Hepatocyte (in vitro differentiated cells): ENCODE results near the gene CLTCL1. TPM values are rescaled to one million over a fixed set of nuclear protein-coding genes. Genes with fewer than 3 reads are reported as not detected.
A peak's percentile ranks its signal among the peaks of the same experiment; 100 is the strongest.

Source experiments
- DNase-seq: peaks from one replicate; pipeline ENCODE4 v3.0.0-alpha.2; 2016; ENCODE audit warnings: low spot score
- H2AFZ ChIP-seq: fragments of 200-600 bp; sonication (generic); 2 replicates; pipeline ENCODE4 v1.6.0; 2016; ENCODE audit warnings: antibody characterized with exemption, mild to moderate bottlenecking
- H3K27ac ChIP-seq: fragments of 200-600 bp; sonication (generic); 2 replicates; pipeline ENCODE4 v1.5.1; 2016; ENCODE audit warnings: mild to moderate bottlenecking
- H3K27me3 ChIP-seq: fragments of 200-600 bp; sonication (generic); 2 replicates; pipeline ENCODE4 v1.6.1; 2016
- H3K36me3 ChIP-seq: fragments of 200-600 bp; sonication (generic); replicated peaks from 2 replicates; pipeline ENCODE4 v1.5.1; 2016; ENCODE audit warnings: low read depth; ENCODE audit not compliant: insufficient read depth
- H3K4me1 ChIP-seq: fragments of 200-600 bp; sonication (generic); 2 replicates; pipeline ENCODE4 v1.5.1; 2016; ENCODE audit warnings: mild to moderate bottlenecking, moderate library complexity; ENCODE audit not compliant: insufficient read depth
- H3K4me2 ChIP-seq: fragments of 200-600 bp; sonication (generic); 2 replicates; pipeline ENCODE4 v1.6.0; 2016
- H3K4me3 ChIP-seq: fragments of 200-600 bp; sonication (generic); 2 replicates; pipeline ENCODE4 v1.5.1; 2016; ENCODE audit warnings: mild to moderate bottlenecking
- H3K79me2 ChIP-seq: fragments of 200-600 bp; sonication (generic); 2 replicates; pipeline ENCODE4 v1.6.0; 2017; ENCODE audit warnings: mild to moderate bottlenecking
- H3K9me2 ChIP-seq: fragments of 200-600 bp; sonication (generic); replicated peaks from 2 replicates; pipeline ENCODE4 v1.6.0; 2017; ENCODE audit warnings: mild to moderate bottlenecking; ENCODE audit not compliant: insufficient read depth
- H3K9me3 ChIP-seq: fragments of 200-600 bp; sonication (generic); 2 replicates; pipeline ENCODE4 v1.5.1; 2016; ENCODE audit warnings: low read depth, mild to moderate bottlenecking
- H4K20me1 ChIP-seq: fragments of 200-600 bp; sonication (generic); 2 replicates; pipeline ENCODE4 v1.6.0; 2016; ENCODE audit warnings: mild to moderate bottlenecking; ENCODE audit not compliant: insufficient read depth, poor library complexity, severe bottlenecking
- EZH2 ChIP-seq: fragments of 200-600 bp; sonication (generic); IDR thresholded peaks from 2 replicates; pipeline ENCODE4 v1.6.1; 2016; ENCODE audit warnings: antibody characterized with exemption, mild to moderate bottlenecking, borderline replicate concordance
- EZH2phosphoT487 ChIP-seq: fragments of 200-600 bp; sonication (generic); IDR thresholded peaks from one replicate; pipeline ENCODE4 v1.6.1; 2018; ENCODE audit warnings: antibody characterized with exemption, mild to moderate bottlenecking, low read depth, moderate library complexity; ENCODE audit not compliant: unreplicated experiment, severe bottlenecking
- WGBS: methylation state at CpG from one replicate; pipeline ENCODE4 v1.1.6; 2016; ENCODE audit warnings: low lambda C conversion rate; ENCODE audit errors: missing lambda C conversion rate; 5-methylcytosine and 5-hydroxymethylcytosine counted together
- polyA plus RNA-seq: library from polyadenylated mRNA; unstranded; fragments of >200 nt; fragmentation: Nextera tagmentation; extraction: Ambion mirVana; gene quantifications from 2 replicates; pipeline ENCODE4 v1.2.1, GENCODE V29; 2016
- total RNA-seq: library from RNA; depleted of rRNA; stranded (reverse); fragments of >200 nt; gene quantifications from 2 replicates; pipeline ENCODE4 v1.2.3, GENCODE V29; 2014
- TF ChIP-seq, protein P1 (sequence below): fragments of 200-600 bp; sonication (generic); IDR thresholded peaks from 2 replicates; pipeline ENCODE4 v1.5.1; 2016; ENCODE audit warnings: antibody characterized with exemption, mild to moderate bottlenecking; ENCODE audit not compliant: poor library complexity

CLTCL1 gene
- total and polyA plus RNA-seq, 2 experiments from 2014 or later: 2.2 to 3.7 TPM

DNA sequence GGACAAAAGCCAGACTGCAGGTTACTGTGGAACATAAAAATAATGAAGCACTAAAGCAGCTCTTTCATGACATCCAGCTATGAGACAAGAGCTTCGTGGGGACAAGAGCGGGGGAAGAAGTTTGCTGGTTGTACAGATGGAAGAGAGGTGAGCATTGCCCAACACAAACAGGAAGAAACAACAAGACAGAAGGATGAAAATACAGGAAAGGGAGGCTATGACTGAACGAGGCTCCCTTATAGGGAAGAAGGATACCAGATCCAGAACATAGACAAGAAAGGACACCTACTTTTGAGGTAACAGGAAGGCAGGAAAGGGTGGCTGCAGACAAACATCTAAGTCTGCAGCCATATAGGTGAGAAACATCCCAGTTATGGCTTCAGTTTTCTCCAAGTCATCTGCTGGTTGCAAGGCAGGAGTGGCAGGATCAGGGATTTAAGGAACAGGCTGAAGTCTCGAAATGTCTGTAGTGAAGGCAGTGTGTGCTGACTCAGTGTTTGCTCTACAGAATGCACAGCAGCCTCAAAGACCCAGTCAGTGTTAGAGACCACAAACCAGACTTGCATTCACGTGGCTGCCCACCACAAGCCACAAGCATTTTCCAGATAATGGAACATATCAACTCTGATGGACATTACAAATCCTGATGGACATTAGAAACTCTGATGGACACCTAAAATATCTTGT lies 1.9 kb downstream of the CLTCL1 start:
- no peaks in the 10 kb centered on the region for H3K79me2 ChIP-seq

DNA sequence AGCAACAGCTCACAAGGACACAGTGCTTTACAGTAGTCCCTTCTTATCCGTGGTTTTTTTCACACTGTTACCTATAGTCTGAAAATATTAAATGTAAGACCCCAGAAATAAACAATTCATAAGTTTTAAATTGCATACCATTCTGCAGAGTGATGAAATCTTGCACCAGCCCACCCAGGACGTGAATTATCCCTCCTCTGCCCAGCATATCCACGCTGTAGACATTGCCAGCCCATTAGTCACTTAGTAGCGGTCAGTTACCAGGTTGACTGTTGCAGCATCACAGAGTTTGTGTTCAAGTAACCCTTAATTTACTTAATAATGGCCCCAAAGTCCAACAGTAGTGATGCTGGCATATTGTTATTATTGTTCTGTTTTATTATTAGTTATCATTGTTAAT lies 3.6 kb downstream of the CLTCL1 start:
- TF ChIP-seq, protein P1, sequence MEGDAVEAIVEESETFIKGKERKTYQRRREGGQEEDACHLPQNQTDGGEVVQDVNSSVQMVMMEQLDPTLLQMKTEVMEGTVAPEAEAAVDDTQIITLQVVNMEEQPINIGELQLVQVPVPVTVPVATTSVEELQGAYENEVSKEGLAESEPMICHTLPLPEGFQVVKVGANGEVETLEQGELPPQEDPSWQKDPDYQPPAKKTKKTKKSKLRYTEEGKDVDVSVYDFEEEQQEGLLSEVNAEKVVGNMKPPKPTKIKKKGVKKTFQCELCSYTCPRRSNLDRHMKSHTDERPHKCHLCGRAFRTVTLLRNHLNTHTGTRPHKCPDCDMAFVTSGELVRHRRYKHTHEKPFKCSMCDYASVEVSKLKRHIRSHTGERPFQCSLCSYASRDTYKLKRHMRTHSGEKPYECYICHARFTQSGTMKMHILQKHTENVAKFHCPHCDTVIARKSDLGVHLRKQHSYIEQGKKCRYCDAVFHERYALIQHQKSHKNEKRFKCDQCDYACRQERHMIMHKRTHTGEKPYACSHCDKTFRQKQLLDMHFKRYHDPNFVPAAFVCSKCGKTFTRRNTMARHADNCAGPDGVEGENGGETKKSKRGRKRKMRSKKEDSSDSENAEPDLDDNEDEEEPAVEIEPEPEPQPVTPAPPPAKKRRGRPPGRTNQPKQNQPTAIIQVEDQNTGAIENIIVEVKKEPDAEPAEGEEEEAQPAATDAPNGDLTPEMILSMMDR: no peak
- TF ChIP-seq EZH2 (no peak), EZH2phosphoT487 (no peak)
- Histone ChIP-seq H3K79me2 (no peaks in the 10 kb centered on the region), H3K9me3 (no peaks in the 10 kb centered on the region), H3K27ac (no peak overlapping the region), H3K4me2 (no peak overlapping the region), H2AFZ (no peak overlapping the region), H3K4me1 (peaks cover 11% of the 10 kb centered on the region), H3K9me2 (no peaks in the 10 kb centered on the region), H3K4me3 (no peak overlapping the region), H4K20me1 (no peaks in the 10 kb centered on the region), H3K36me3 (no peaks in the 10 kb centered on the region), H3K27me3 (no peaks in the 10 kb centered on the region)
- peak; percentile 29 for DNase-seq
- WGBS: 75% methylated on average over 4 of the region's 4 CpGs

More for the DNA sequence above, 1.9 kb downstream of the CLTCL1 start:
- DNase-seq: peak; percentile 23
- Histone ChIP-seq H3K4me1 (peaks cover 11% of the 10 kb centered on the region), H3K4me3 (no peak overlapping the region), H2AFZ (no peak overlapping the region), H3K9me3 (no peaks in the 10 kb centered on the region), H3K36me3 (no peaks in the 10 kb centered on the region), H4K20me1 (no peaks in the 10 kb centered on the region), H3K4me2 (peak overlapping the region; percentile 94), H3K27ac (no peak overlapping the region), H3K27me3 (no peaks in the 10 kb centered on the region), H3K9me2 (no peaks in the 10 kb centered on the region)
- TF ChIP-seq, protein P1: no peak
- TF ChIP-seq EZH2phosphoT487 (no peak), EZH2 (no peak)
- WGBS: 83% methylated on average over 5 of the region's 5 CpGs

DNA sequence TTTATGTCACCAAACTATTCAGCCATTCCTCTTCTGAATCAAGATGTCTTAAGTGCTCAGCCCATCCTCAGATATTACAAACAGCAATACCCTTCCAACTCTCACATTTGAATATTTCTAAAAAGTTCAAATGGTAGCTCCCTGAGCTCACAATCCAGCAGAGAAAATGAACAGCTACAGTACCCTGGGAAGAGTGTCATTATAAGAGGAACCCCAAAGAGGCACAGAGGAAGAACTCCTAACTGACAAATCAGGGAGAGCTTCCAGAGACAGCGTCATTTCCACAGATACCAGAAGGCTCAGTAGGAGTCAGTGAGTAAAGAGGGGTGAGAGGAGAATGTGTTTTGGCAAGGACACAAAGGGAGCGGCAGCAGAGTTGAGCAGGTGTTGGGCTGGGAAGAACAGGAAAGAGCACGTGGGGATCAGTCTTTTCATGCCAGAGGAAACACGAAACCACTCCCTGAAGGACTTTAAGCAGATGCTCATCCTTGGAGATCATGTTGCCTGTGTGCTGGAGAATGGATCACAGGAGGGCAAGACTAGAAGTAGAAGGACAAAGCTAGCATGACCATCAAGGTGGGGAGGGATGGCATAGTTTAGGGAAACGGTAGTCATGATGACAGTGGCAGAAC lies 4.3 kb downstream of the CLTCL1 start:
- Histone ChIP-seq H3K27me3 (no peaks in the 10 kb centered on the region), H3K4me1 (peaks cover 6% of the 10 kb centered on the region), H3K36me3 (no peaks in the 10 kb centered on the region), H3K9me2 (no peaks in the 10 kb centered on the region), H3K4me3 (no peak overlapping the region), H2AFZ (no peak overlapping the region), H4K20me1 (no peaks in the 10 kb centered on the region), H3K4me2 (no peak overlapping the region), H3K79me2 (no peaks in the 10 kb centered on the region), H3K9me3 (no peaks in the 10 kb centered on the region), H3K27ac (no peak overlapping the region)
- DNase-seq: no peak
- TF ChIP-seq EZH2phosphoT487: no peak
- TF ChIP-seq EZH2: no peak
- TF ChIP-seq, protein P1: no peak
- WGBS: 65% methylated on average over 5 of the region's 5 CpGs
